ENCODE measurements around the gene PGF. TPM values are rescaled to one million over a fixed set of nuclear protein-coding genes. Genes with fewer than 3 reads are reported as not detected.
A peak's percentile ranks its signal among the peaks of the same experiment; 100 is the strongest.

PGF gene
- total and polyA plus RNA-seq, 2 of the 13 experiments (the other 11 are each of a cell fraction or from before 2014, with no cell fraction given), result 10.7 to 27.5 TPM

DNA sequence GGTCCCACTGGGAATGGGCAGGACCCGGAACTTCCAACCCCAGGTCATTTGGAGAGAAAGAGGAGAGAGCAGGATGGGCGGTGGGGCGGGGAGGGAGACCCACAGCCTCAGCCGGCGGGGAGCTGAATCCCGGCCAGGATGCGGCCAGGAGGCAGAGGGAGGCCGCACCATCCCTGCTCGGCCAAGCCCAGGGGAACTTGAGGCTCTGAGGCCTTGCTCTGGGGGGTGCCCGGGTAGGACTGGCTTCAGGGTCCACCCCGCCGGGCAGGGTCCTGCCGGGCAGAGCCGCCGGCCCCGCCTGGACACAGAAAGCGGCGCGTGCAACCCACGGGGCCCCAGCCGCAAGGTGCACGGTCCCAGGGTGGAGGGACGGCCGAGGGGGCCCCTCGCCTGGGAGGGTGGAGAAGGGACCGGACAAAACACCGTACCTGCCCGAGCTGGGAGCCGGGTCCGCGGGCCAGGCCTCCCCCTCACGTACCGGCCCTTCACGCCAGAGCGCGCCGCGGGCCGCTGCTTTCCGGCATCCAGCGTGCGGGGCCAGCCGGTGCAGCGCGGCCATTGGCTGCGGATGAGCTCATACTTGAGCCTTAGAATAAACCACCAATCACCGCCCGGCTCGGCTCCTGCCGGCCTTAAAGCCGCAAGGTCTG is 32.5 kb downstream of the PGF start, which contains the start of gene RPS6KL1 (continued):
- TF ChIP-seq GMEB1 (CRISPR knock-in tag; IDR thresholded peaks at IDR 0.05; ENCODE audit: borderline replicate concordance) (peak; percentile 57; the same call in 1 of the 2 replicates), RBFOX2 (IDR thresholded peaks at IDR 0.05; ENCODE audit: low read depth, low read length) (peak; percentile 75), GTF2F1 (IDR thresholded peaks at IDR 0.05; ENCODE audit: low read length) (no peak), NFYC (CRISPR knock-in tag; IDR thresholded peaks at IDR 0.05) (peak; percentile 83), KMT2A (CRISPR knock-in tag; IDR thresholded peaks at IDR 0.05) (peak; percentile 37; the same call in 1 of the 2 replicates), TEAD2 (CRISPR knock-in tag; IDR thresholded peaks at IDR 0.05) (no peak), ZMYM4 (CRISPR knock-in tag; IDR thresholded peaks at IDR 0.05) (peak; percentile 62; the same call in 1 of the 2 replicates)
- TF ChIP-seq, protein P1, sequence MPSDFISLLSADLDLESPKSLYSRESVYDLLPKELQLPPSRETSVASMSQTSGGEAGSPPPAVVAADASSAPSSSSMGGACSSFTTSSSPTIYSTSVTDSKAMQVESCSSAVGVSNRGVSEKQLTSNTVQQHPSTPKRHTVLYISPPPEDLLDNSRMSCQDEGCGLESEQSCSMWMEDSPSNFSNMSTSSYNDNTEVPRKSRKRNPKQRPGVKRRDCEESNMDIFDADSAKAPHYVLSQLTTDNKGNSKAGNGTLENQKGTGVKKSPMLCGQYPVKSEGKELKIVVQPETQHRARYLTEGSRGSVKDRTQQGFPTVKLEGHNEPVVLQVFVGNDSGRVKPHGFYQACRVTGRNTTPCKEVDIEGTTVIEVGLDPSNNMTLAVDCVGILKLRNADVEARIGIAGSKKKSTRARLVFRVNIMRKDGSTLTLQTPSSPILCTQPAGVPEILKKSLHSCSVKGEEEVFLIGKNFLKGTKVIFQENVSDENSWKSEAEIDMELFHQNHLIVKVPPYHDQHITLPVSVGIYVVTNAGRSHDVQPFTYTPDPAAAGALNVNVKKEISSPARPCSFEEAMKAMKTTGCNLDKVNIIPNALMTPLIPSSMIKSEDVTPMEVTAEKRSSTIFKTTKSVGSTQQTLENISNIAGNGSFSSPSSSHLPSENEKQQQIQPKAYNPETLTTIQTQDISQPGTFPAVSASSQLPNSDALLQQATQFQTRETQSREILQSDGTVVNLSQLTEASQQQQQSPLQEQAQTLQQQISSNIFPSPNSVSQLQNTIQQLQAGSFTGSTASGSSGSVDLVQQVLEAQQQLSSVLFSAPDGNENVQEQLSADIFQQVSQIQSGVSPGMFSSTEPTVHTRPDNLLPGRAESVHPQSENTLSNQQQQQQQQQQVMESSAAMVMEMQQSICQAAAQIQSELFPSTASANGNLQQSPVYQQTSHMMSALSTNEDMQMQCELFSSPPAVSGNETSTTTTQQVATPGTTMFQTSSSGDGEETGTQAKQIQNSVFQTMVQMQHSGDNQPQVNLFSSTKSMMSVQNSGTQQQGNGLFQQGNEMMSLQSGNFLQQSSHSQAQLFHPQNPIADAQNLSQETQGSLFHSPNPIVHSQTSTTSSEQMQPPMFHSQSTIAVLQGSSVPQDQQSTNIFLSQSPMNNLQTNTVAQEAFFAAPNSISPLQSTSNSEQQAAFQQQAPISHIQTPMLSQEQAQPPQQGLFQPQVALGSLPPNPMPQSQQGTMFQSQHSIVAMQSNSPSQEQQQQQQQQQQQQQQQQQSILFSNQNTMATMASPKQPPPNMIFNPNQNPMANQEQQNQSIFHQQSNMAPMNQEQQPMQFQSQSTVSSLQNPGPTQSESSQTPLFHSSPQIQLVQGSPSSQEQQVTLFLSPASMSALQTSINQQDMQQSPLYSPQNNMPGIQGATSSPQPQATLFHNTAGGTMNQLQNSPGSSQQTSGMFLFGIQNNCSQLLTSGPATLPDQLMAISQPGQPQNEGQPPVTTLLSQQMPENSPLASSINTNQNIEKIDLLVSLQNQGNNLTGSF (CRISPR knock-in tag; IDR thresholded peaks at IDR 0.05), result 0 out of 2 replicates have a peak, but pooled peaks have one; percentile 39
- TF ChIP-seq, protein P2, sequence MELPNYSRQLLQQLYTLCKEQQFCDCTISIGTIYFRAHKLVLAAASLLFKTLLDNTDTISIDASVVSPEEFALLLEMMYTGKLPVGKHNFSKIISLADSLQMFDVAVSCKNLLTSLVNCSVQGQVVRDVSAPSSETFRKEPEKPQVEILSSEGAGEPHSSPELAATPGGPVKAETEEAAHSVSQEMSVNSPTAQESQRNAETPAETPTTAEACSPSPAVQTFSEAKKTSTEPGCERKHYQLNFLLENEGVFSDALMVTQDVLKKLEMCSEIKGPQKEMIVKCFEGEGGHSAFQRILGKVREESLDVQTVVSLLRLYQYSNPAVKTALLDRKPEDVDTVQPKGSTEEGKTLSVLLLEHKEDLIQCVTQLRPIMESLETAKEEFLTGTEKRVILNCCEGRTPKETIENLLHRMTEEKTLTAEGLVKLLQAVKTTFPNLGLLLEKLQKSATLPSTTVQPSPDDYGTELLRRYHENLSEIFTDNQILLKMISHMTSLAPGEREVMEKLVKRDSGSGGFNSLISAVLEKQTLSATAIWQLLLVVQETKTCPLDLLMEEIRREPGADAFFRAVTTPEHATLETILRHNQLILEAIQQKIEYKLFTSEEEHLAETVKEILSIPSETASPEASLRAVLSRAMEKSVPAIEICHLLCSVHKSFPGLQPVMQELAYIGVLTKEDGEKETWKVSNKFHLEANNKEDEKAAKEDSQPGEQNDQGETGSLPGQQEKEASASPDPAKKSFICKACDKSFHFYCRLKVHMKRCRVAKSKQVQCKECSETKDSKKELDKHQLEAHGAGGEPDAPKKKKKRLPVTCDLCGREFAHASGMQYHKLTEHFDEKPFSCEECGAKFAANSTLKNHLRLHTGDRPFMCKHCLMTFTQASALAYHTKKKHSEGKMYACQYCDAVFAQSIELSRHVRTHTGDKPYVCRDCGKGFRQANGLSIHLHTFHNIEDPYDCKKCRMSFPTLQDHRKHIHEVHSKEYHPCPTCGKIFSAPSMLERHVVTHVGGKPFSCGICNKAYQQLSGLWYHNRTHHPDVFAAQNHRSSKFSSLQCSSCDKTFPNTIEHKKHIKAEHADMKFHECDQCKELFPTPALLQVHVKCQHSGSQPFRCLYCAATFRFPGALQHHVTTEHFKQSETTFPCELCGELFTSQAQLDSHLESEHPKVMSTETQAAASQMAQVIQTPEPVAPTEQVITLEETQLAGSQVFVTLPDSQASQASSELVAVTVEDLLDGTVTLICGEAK (IDR thresholded peaks at IDR 0.05), result no peak
- TF ChIP-seq, protein P2 (CRISPR knock-in tag; IDR thresholded peaks at IDR 0.05), result no peak
- TF ChIP-seq, protein P3, sequence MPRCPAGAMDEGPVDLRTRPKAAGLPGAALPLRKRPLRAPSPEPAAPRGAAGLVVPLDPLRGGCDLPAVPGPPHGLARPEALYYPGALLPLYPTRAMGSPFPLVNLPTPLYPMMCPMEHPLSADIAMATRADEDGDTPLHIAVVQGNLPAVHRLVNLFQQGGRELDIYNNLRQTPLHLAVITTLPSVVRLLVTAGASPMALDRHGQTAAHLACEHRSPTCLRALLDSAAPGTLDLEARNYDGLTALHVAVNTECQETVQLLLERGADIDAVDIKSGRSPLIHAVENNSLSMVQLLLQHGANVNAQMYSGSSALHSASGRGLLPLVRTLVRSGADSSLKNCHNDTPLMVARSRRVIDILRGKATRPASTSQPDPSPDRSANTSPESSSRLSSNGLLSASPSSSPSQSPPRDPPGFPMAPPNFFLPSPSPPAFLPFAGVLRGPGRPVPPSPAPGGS (CRISPR knock-in tag; IDR thresholded peaks at IDR 0.05), result no peak; the same call in 1 of the 2 replicates
